ENCODE data around the gene FOXP4. TPM values are rescaled to one million over a fixed set of nuclear protein-coding genes. Genes with fewer than 3 reads are reported as not detected.

FOXP4 gene
- total RNA-seq, 1 donor, result 3.3 TPM

DNA sequence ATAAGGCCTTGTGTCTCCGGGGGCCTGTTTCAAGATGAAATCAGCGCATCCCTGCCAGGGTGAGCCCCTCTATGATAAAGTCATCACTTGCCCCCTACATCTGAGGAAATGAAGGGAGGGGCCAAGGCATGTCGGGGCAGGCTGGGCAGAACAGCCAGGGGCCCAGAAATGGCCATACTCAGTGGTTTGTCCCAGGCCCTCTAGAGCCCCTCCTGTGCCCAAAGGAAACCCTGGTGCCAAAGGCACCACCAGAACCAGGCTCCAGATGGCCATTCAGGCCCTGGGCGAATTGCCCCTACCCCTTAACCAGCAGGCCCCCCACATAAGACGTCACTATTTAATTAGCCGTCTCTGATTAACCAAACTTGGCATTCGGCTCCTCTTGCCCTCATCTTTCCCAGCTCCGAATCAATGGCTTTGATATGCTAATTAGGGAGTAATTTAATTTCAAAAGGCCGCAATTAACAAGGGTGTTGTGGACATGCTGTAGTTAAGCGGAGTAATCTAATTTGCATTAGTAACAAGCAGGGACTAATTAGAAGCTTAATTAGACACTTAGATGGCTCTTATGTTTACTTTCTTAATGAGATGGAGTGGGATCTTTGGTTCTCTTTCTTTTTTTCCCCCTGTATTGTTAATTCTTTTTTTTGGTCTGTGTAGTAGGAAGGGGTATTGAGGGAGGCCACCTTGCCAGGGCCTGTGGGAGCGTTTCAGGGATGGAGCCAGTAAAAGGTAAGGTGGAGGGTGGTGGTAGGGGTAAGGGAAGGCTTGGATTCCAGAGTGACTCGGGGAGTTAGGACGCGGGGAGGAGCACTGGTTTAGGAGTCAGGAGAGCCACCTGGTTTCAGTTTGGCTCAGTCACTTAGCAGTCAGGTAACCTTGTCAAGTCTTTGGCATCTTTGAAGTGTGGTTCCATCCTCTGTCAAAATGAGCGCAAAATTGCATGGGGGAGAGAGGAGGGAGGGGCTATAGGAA lies 9.4 kb downstream of the FOXP4 start:
- H3K27me3 ChIP-seq (ENCODE audit: insufficient read depth, low read length), result no peaks in the 10 kb centered on the region
- H2AFZ ChIP-seq (ENCODE audit: low read length), result no peak overlapping the region
- H3K79me2 ChIP-seq (ENCODE audit: insufficient read depth, low read length), result peaks cover 13% of the 10 kb centered on the region
- H3K4me3 ChIP-seq (ENCODE audit: insufficient read depth, low read length), result no peak overlapping the region
- TF ChIP-seq, protein P1, sequence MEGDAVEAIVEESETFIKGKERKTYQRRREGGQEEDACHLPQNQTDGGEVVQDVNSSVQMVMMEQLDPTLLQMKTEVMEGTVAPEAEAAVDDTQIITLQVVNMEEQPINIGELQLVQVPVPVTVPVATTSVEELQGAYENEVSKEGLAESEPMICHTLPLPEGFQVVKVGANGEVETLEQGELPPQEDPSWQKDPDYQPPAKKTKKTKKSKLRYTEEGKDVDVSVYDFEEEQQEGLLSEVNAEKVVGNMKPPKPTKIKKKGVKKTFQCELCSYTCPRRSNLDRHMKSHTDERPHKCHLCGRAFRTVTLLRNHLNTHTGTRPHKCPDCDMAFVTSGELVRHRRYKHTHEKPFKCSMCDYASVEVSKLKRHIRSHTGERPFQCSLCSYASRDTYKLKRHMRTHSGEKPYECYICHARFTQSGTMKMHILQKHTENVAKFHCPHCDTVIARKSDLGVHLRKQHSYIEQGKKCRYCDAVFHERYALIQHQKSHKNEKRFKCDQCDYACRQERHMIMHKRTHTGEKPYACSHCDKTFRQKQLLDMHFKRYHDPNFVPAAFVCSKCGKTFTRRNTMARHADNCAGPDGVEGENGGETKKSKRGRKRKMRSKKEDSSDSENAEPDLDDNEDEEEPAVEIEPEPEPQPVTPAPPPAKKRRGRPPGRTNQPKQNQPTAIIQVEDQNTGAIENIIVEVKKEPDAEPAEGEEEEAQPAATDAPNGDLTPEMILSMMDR (IDR thresholded peaks at IDR 0.05; ENCODE audit: extremely low read depth, low read depth, low read length), result no peak
- H4K20me1 ChIP-seq (ENCODE audit: insufficient read depth, low read length), result peaks cover 37% of the 10 kb centered on the region
- no peaks in the 10 kb centered on the region for H3K4me1 ChIP-seq (ENCODE audit: insufficient read depth, low read length)
- H3K27ac ChIP-seq (ENCODE audit: low read depth, low read length), result no peak overlapping the region
- no peak overlapping the region for H3K4me2 ChIP-seq (ENCODE audit: insufficient read depth, low read length)
- DNase-seq (ENCODE audit: insufficient read length, low spot score, missing footprints), result peak; percentile 64
- H3K36me3 ChIP-seq (ENCODE audit: insufficient read depth, low read length), result peaks cover 5% of the 10 kb centered on the region
- H3K9me3 ChIP-seq (ENCODE audit: low read depth, low read length), result no peaks in the 10 kb centered on the region

DNA sequence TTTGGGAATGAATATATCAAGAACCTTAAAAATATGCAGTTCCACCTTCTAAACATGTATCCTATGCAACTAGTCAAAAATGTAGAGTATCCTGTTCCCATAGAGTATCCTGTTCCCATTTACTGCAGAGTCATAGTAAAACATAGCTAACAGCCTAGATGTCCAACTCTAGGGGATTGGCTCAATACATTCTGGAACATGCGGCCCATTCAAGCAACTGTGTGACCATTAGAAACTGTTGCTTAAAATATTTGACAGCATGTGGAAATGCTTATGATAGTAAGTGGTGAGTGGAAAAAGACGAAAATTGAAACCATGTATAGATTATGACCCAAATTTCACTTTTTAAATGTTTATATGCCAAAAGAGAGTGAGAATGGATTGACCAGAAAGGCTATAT lies 11.2 kb downstream of the FOXP4 start:
- peaks cover 6% of the 10 kb centered on the region for H3K79me2 ChIP-seq (ENCODE audit: insufficient read depth, low read length)

DNA sequence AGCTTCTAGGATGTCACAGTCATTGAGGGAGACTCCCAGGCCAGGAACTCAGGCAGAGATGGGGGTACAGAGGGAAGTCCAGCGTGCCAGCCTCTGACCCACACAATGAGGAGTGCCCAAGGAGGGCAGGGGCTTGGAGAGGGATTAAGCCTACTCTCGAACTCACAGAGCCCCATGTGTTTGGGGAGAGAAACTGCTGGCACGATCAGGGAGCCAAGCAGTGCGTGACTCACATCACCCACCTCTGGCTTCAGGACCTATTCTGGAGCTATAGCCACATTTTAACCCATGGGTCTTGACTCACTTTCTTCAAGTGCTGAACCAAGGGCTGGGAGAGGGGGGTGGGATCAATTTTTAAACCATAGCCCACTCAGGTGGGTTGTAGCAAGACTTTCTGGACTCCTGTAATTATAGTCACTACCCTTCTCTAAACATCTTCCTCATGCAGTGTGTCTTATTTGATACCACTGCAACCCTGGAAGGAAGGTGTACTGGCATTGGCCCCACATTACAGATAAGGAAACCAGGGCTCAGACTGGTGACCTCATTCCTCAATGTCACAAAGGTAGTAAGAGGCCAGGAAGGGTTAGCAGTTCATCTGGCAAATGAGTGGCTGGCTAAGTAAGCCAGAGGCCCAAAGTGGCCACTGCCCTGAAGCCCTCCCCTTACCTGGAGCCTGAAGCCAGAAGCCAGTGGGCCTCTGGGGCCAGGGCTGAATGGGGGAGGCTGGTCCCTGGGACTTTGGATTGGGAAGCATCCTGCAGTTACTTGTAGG lies 12.0 kb downstream of the FOXP4 start:
- peak; percentile 81 for DNase-seq (ENCODE audit: insufficient read length, low spot score, missing footprints)
- no peaks in the 10 kb centered on the region for H3K27me3 ChIP-seq (ENCODE audit: insufficient read depth, low read length)
- H3K36me3 ChIP-seq (ENCODE audit: insufficient read depth, low read length), result no peaks in the 10 kb centered on the region
- TF ChIP-seq, protein P1 (IDR thresholded peaks at IDR 0.05; ENCODE audit: extremely low read depth, low read depth, low read length), result no peak
- H3K79me2 ChIP-seq (ENCODE audit: insufficient read depth, low read length), result peaks cover 3% of the 10 kb centered on the region
- H3K27ac ChIP-seq (ENCODE audit: low read depth, low read length), result no peak overlapping the region
- H4K20me1 ChIP-seq (ENCODE audit: insufficient read depth, low read length), result peaks cover 27% of the 10 kb centered on the region
- H3K4me1 ChIP-seq (ENCODE audit: insufficient read depth, low read length), result no peaks in the 10 kb centered on the region
- H2AFZ ChIP-seq (ENCODE audit: low read length), result no peak overlapping the region
- no peak overlapping the region for H3K4me2 ChIP-seq (ENCODE audit: insufficient read depth, low read length)
- no peaks in the 10 kb centered on the region for H3K9me3 ChIP-seq (ENCODE audit: low read depth, low read length)
- no peak overlapping the region for H3K4me3 ChIP-seq (ENCODE audit: insufficient read depth, low read length)

More for the DNA sequence above, 11.2 kb downstream of the FOXP4 start:
- H3K27me3 ChIP-seq (ENCODE audit: insufficient read depth, low read length), result no peaks in the 10 kb centered on the region
- DNase-seq (ENCODE audit: insufficient read length, low spot score, missing footprints), result peak; percentile 13
- no peaks in the 10 kb centered on the region for H3K9me3 ChIP-seq (ENCODE audit: low read depth, low read length)
- no peaks in the 10 kb centered on the region for H3K36me3 ChIP-seq (ENCODE audit: insufficient read depth, low read length)
- no peak overlapping the region for H3K4me3 ChIP-seq (ENCODE audit: insufficient read depth, low read length)
- H2AFZ ChIP-seq (ENCODE audit: low read length), result no peak overlapping the region
- peaks cover 31% of the 10 kb centered on the region for H4K20me1 ChIP-seq (ENCODE audit: insufficient read depth, low read length)
- no peak overlapping the region for H3K27ac ChIP-seq (ENCODE audit: low read depth, low read length)
- H3K4me2 ChIP-seq (ENCODE audit: insufficient read depth, low read length), result no peak overlapping the region
- TF ChIP-seq, protein P1 (IDR thresholded peaks at IDR 0.05; ENCODE audit: extremely low read depth, low read depth, low read length), result no peak
- H3K4me1 ChIP-seq (ENCODE audit: insufficient read depth, low read length), result no peaks in the 10 kb centered on the region
